Motor neuron (in vitro differentiated cells): ENCODE measurements around the gene ZC3H12D. TPM values are rescaled to one million over a fixed set of nuclear protein-coding genes. Genes with fewer than 3 reads are reported as not detected.

Experiments
- ATAC-seq, 8 experiments: fragments of 200-7000 bp; cut with Tn5 transposase; replicated peaks in 6 of 8; 2 replicates each; pipeline ENCODE4 v1.8.0; 2021; ENCODE audit warnings: mild to moderate bottlenecking in 8 of 8, moderate library complexity in 8 of 8
- H3K27ac ChIP-seq, 2 donors: fragments of 250-450 bp; sonication (Bioruptor Pico); 2 replicates each; pipeline ENCODE4 v1.9.0; 2021; ENCODE audit warnings: antibody characterized with exemption in 2 of 2, mild to moderate bottlenecking in 2 of 2, moderate library complexity in 1 of 2
- H3K4me1 ChIP-seq, 2 donors: fragments of 250-450 bp; sonication (Bioruptor Pico); replicated peaks in 1 of 2; 2 replicates each; pipeline ENCODE4 v1.6.1; 2021; ENCODE audit warnings: antibody characterized with exemption in 2 of 2, mild to moderate bottlenecking in 2 of 2, moderate library complexity in 1 of 2
- H3K4me3 ChIP-seq, 5 donors: fragments of 250-450 bp; sonication (Bioruptor Pico); 2 replicates each; pipeline ENCODE4 v1.9.0; 2021; ENCODE audit warnings: antibody characterized with exemption in 5 of 5, mild to moderate bottlenecking in 5 of 5, moderate library complexity in 4 of 5
- WGBS, 10 experiments: fragments of 450-650 bp; shearing (Covaris generic); methylation state at CpG; one replicate each; pipeline ENCODE4 v1.0.0; 2022; 5-methylcytosine and 5-hydroxymethylcytosine counted together
- in situ Hi-C, 9 experiments: fragments of 400-800 bp; cut with MboI; loops; one replicate each; pipeline ENCODE4 v1.15.0; 2021; ENCODE audit warnings: low sequenced_read_pairs in 9 of 9, low pct_unique_long_range_greater_than_20kb in 2 of 9; ENCODE audit not compliant: unreplicated experiment in 9 of 9
- total RNA-seq, 8 experiments: library from RNA; unstranded; fragments of 300-600 nt; gene quantifications; 2 replicates each; pipeline versions ENCODE4 v1.2.3 to v1.2.4, GENCODE V29; 2022

The ZC3H12D gene
- 1 to 10 TPM in 3 of 8 experiments, under 1 TPM in 5; 0.13 to 6.0 (median 0.56) TPM for total RNA-seq

GRCh38 chr6:149484733-149485700 lies at the start of gene ZC3H12D:
ZC3H12D (minus strand) TSS chr6:149485014; CDS start chr6:149474543, 10,471 bp downstream.
- Histone ChIP-seq H3K4me3 (no peak within 1 kb of the TSS), H3K27ac (no peak within 1 kb of the TSS), H3K4me1 (peaks cover 0 to 3% of the 10 kb centered on the region in 2 donors)
- peak in 3 of 8 experiments; percentile 72 to 88 (median 81) for ATAC-seq
- in situ Hi-C loops, result no loop called here
- 5 to 94% (median 80%) methylated on average over 2 to 13 of the region's 22 CpGs; no CpG with 5 or more reads in 1 of the 10 experiments for WGBS, 10 experiments

GRCh38 chr6:149529650-149530049 lies 44.8 kb upstream of the ZC3H12D start:
- Histone ChIP-seq H3K4me3 (no peak overlapping the region), H3K27ac (no peak overlapping the region), H3K4me1 (no peaks in the 10 kb centered on the region)
- ATAC-seq, result no peak
- in situ Hi-C loops, result no loop called here
- 94 to 100% (median 100%) methylated on average over 1 to 5 of the region's 5 CpGs; no CpG with 5 or more reads in 3 of the 10 experiments for WGBS, 10 experiments

- H3K4me1 ChIP-seq, result no peaks in the 10 kb centered on the region
- H3K4me3 ChIP-seq, result no peak overlapping the region
- no peak for ATAC-seq
- no peak overlapping the region for H3K27ac ChIP-seq
- 86 to 100% (median 100%) methylated on average over 1 of the region's 1 CpG; no CpG with 5 or more reads in 3 of the 10 experiments for WGBS, 10 experiments
- in situ Hi-C loops, result no loop called here
These were observed 30.7 kb upstream of the ZC3H12D start for GRCh38 chr6:149515494-149515893.

GRCh38 chr6:149513915-149514314 lies 29.1 kb upstream of the ZC3H12D start:
- no peaks in the 10 kb centered on the region for H3K4me1 ChIP-seq
- WGBS, 10 experiments, result 70 to 100% (median 88%) methylated on average over 2 to 5 of the region's 5 CpGs; no CpG with 5 or more reads in 1 of the 10 experiments
- in situ Hi-C loops, result no loop called here
- no peak overlapping the region for H3K4me3 ChIP-seq
- ATAC-seq, result no peak
- H3K27ac ChIP-seq, result no peak overlapping the region

- Histone ChIP-seq H3K4me1 (no peaks in the 10 kb centered on the region), H3K4me3 (no peak overlapping the region), H3K27ac (no peak overlapping the region)
- in situ Hi-C loops, result no loop called here
- WGBS, 10 experiments, result 86 to 100% (median 97%) methylated on average over 1 to 3 of the region's 4 CpGs; no CpG with 5 or more reads in 4 of the 10 experiments
- no peak for ATAC-seq
These were observed 26.1 kb upstream of the ZC3H12D start for GRCh38 chr6:149510793-149511512.

GRCh38 chr6:149508485-149508884 lies 23.7 kb upstream of the ZC3H12D start:
- ATAC-seq, result no peak
- H3K4me1 ChIP-seq, result no peaks in the 10 kb centered on the region
- no peak overlapping the region for H3K27ac ChIP-seq
- H3K4me3 ChIP-seq, result no peak overlapping the region
- in situ Hi-C loops, result no loop called here
- 45 to 86% (median 68%) methylated on average over 2 to 3 of the region's 3 CpGs for WGBS, 10 experiments

GRCh38 chr6:149503872-149504271 lies 19.1 kb upstream of the ZC3H12D start:
- WGBS, 10 experiments, result 58 to 100% (median 95%) methylated on average over 1 to 2 of the region's 2 CpGs
- in situ Hi-C loops, result no loop called here
- no peak for ATAC-seq
- H3K4me1 ChIP-seq, result no peaks in the 10 kb centered on the region
- no peak overlapping the region for H3K27ac ChIP-seq
- H3K4me3 ChIP-seq, result no peak overlapping the region

GRCh38 chr6:149503276-149503675 lies 18.5 kb upstream of the ZC3H12D start:
- WGBS, 10 experiments, result 73 to 100% (median 90%) methylated on average over 1 to 2 of the region's 2 CpGs; no CpG with 5 or more reads in 2 of the 10 experiments

GRCh38 chr6:149501768-149502167 lies 17.0 kb upstream of the ZC3H12D start:
- ATAC-seq, result no peak
- Histone ChIP-seq H3K4me1 (no peaks in the 10 kb centered on the region), H3K4me3 (no peak overlapping the region), H3K27ac (no peak overlapping the region)
- in situ Hi-C loops, result no loop called here
- 78 to 100% (median 94%) methylated on average over 1 to 3 of the region's 3 CpGs; no CpG with 5 or more reads in 1 of the 10 experiments for WGBS, 10 experiments

More at GRCh38 chr6:149503276-149503675, 18.5 kb upstream of the ZC3H12D start:
- in situ Hi-C loops, result no loop called here
- no peak overlapping the region for H3K4me3 ChIP-seq
- no peaks in the 10 kb centered on the region for H3K4me1 ChIP-seq
- H3K27ac ChIP-seq, result no peak overlapping the region
- no peak for ATAC-seq

GRCh38 chr6:149501201-149501600 lies 16.4 kb upstream of the ZC3H12D start:
- no peak for ATAC-seq
- in situ Hi-C loops, result no loop called here

GRCh38 chr6:149500096-149500495 lies 15.3 kb upstream of the ZC3H12D start:
- no peak overlapping the region for H3K4me3 ChIP-seq
- WGBS, 10 experiments, result 80 to 100% (median 83%) methylated on average over 1 of the region's 1 CpG; no CpG with 5 or more reads in 7 of the 10 experiments
- no peaks in the 10 kb centered on the region for H3K4me1 ChIP-seq
- in situ Hi-C loops, result no loop called here
- H3K27ac ChIP-seq, result no peak overlapping the region
- no peak for ATAC-seq

More at GRCh38 chr6:149501201-149501600, 16.4 kb upstream of the ZC3H12D start:
- 83 to 100% (median 100%) methylated on average over 1 of the region's 1 CpG; no CpG with 5 or more reads in 4 of the 10 experiments for WGBS, 10 experiments
- Histone ChIP-seq H3K27ac (no peak overlapping the region), H3K4me3 (no peak overlapping the region), H3K4me1 (no peaks in the 10 kb centered on the region)

GRCh38 chr6:149499066-149499465 lies 14.3 kb upstream of the ZC3H12D start:
- H3K4me3 ChIP-seq, result no peak overlapping the region
- no peaks in the 10 kb centered on the region for H3K4me1 ChIP-seq
- in situ Hi-C loops, result no loop called here
- peak; percentile 21 to 89 (median 46) for ATAC-seq
- WGBS, 10 experiments, result 0 to 100% (median 51%) methylated on average over 2 to 3 of the region's 3 CpGs; no CpG with 5 or more reads in 2 of the 10 experiments
- H3K27ac ChIP-seq, result no peak overlapping the region

- in situ Hi-C loops, result no loop called here
- WGBS, 10 experiments, result 79 to 100% (median 95%) methylated on average over 1 to 2 of the region's 2 CpGs; no CpG with 5 or more reads in 1 of the 10 experiments
- H3K4me1 ChIP-seq, result no peaks in the 10 kb centered on the region
- H3K27ac ChIP-seq, result no peak overlapping the region
- H3K4me3 ChIP-seq, result no peak overlapping the region
- ATAC-seq, result no peak
These were observed 12.6 kb upstream of the ZC3H12D start for GRCh38 chr6:149497365-149497764.
